Kidney capillary endothelial cell (primary cell): ENCODE results near the gene LHX5.

Source experiments
- DNase-seq: peaks from one replicate; pipeline ENCODE4 v3.0.0-alpha.2; 2018; ENCODE audit warnings: low spot score

The LHX5 gene

GRCh38 chr12:113464852-113465719 lies 6.6 kb downstream of the LHX5 start:
- no peak for DNase-seq

GRCh38 chr12:113464452-113464775 lies 7.3 kb downstream of the LHX5 start:
- DNase-seq: no peak

GRCh38 chr12:113463746-113464451 lies 7.8 kb downstream of the LHX5 start:
- no peak for DNase-seq

- DNase-seq: no peak
Observed at GRCh38 chr12:113462998-113463745, 8.5 kb downstream of the LHX5 start.

GRCh38 chr12:113462117-113462774 lies 9.4 kb downstream of the LHX5 start:
- peak; percentile 67 for DNase-seq

- no peak for DNase-seq
Observed at GRCh38 chr12:113461666-113462065, 10.0 kb downstream of the LHX5 start.

GRCh38 chr12:113459981-113460380 lies 11.7 kb downstream of the LHX5 start:
- DNase-seq: no peak

GRCh38 chr12:113457710-113458109 lies 14.0 kb downstream of the LHX5 start:
- DNase-seq: no peak

GRCh38 chr12:113457185-113457584 lies 14.5 kb downstream of the LHX5 start:
- no peak for DNase-seq

- DNase-seq: no peak
Observed at GRCh38 chr12:113456761-113457160, 14.9 kb downstream of the LHX5 start.

GRCh38 chr12:113456199-113456598 lies 15.5 kb downstream of the LHX5 start:
- no peak for DNase-seq

- DNase-seq: no peak
Observed at GRCh38 chr12:113453330-113453729, 18.3 kb downstream of the LHX5 start.

GRCh38 chr12:113452458-113452857 lies 19.2 kb downstream of the LHX5 start:
- no peak for DNase-seq

GRCh38 chr12:113449839-113450238 lies 21.8 kb downstream of the LHX5 start:
- DNase-seq: no peak

GRCh38 chr12:113449299-113449698 lies 22.4 kb downstream of the LHX5 start:
- no peak for DNase-seq

GRCh38 chr12:113448873-113449272 lies 22.8 kb downstream of the LHX5 start:
- no peak for DNase-seq

- no peak for DNase-seq
Observed at GRCh38 chr12:113445544-113446171, 26.0 kb downstream of the LHX5 start.

- DNase-seq: no peak
Observed at GRCh38 chr12:113443030-113443539, 28.6 kb downstream of the LHX5 start.

GRCh38 chr12:113440947-113441782 lies 30.5 kb downstream of the LHX5 start:
- DNase-seq: no peak

GRCh38 chr12:113440336-113440735 lies 31.3 kb downstream of the LHX5 start:
- no peak for DNase-seq

- DNase-seq: peak; percentile 36
Observed at GRCh38 chr12:113439606-113440030, 32.1 kb downstream of the LHX5 start.
